HuH-7.5 (cell line): ENCODE results near the gene SOCS1.

ENCODE experiments used
- DNase-seq: peaks from one replicate; pipeline ENCODE4 v3.0.0; 2011; ENCODE audit warnings: low spot score

SOCS1 gene

GRCh38 chr16:11204513-11205047, 51.4 kb downstream of the SOCS1 start:
- no peak for DNase-seq
